Right renal cortex interstitium (tissue), 3 donors: ENCODE data around the gene HACD4. TPM values are rescaled to one million over a fixed set of nuclear protein-coding genes. Genes with fewer than 3 reads are reported as not detected.

ENCODE experiments used
- DNase-seq, 3 donors: peaks; one replicate each; pipeline ENCODE4 v3.0.0-alpha.2; 2013; ENCODE audit warnings: low read depth in 3 of 3, low spot score in 2 of 3
- polyA plus RNA-seq, 3 donors: library from polyadenylated mRNA; unstranded; fragments of 120-200 nt; gene quantifications; one replicate each; pipeline ENCODE4 v1.2.1, GENCODE V29; 2013; ENCODE audit not compliant: insufficient read length in 3 of 3

HACD4 gene
- polyA plus RNA-seq, 3 donors: 2.8 to 3.4 (median 3.1) TPM

- no peak for DNase-seq
Observed at GRCh38 chr9:21018177-21018576, 13.3 kb downstream of the HACD4 start.

GRCh38 chr9:21016701-21017491 lies 14.5 kb downstream of the HACD4 start:
- no peak for DNase-seq

GRCh38 chr9:21015995-21016394 lies 15.4 kb downstream of the HACD4 start:
- DNase-seq: no peak

GRCh38 chr9:21015129-21015815 lies 16.2 kb downstream of the HACD4 start:
- no peak for DNase-seq

GRCh38 chr9:21002040-21002439 lies 29.4 kb downstream of the HACD4 start:
- DNase-seq: no peak

GRCh38 chr9:21001581-21001980 lies 29.9 kb downstream of the HACD4 start:
- no peak for DNase-seq

GRCh38 chr9:20997503-20998076 lies 33.9 kb downstream of the HACD4 start:
- DNase-seq: no peak

- no peak for DNase-seq
Observed at GRCh38 chr9:20996809-20997208, 34.6 kb downstream of the HACD4 start.

GRCh38 chr9:20995616-20996015 lies 35.8 kb downstream of the HACD4 start:
- no peak for DNase-seq

- no peak for DNase-seq
Observed at GRCh38 chr9:20994486-20994885, 37.0 kb downstream of the HACD4 start.

- no peak for DNase-seq
Observed at GRCh38 chr9:20990867-20991266, 40.6 kb downstream of the HACD4 start.

GRCh38 chr9:20989923-20990341 lies 41.5 kb downstream of the HACD4 start:
- no peak for DNase-seq

GRCh38 chr9:20988671-20989315 lies 42.6 kb downstream of the HACD4 start:
- DNase-seq: no peak

- DNase-seq: no peak
Observed at GRCh38 chr9:20988061-20988460, 43.4 kb downstream of the HACD4 start.

- no peak for DNase-seq
Observed at GRCh38 chr9:20987521-20987920, 43.9 kb downstream of the HACD4 start.

- DNase-seq: no peak
Observed at GRCh38 chr9:20985851-20986600, 45.4 kb downstream of the HACD4 start.

GRCh38 chr9:20984506-20984905 lies 46.9 kb downstream of the HACD4 start:
- no peak for DNase-seq

GRCh38 chr9:20981486-20981885 lies 50.0 kb downstream of the HACD4 start:
- DNase-seq: no peak

GRCh38 chr9:20980832-20981455 lies 50.5 kb downstream of the HACD4 start:
- DNase-seq: no peak

- no peak for DNase-seq
Observed at GRCh38 chr9:20978249-20978648, 53.2 kb downstream of the HACD4 start.
